ENCODE data around the gene ITIH4. TPM values are rescaled to one million over a fixed set of nuclear protein-coding genes. Genes with fewer than 3 reads are reported as not detected.

Gene ITIH4
- total RNA-seq, 4 donors from 2014 or later = 3.9 to 8.6 (median 7.5) TPM

- no peak for DNase-seq
- Histone ChIP-seq H3K4me1 (peaks cover 0 to 5% of the 10 kb centered on the region in 2 donors), H3K27me3 (no peaks in the 10 kb centered on the region), H3K36me3 (no peaks in the 10 kb centered on the region), H3K27ac (no peak overlapping the region), H3K4me3 (replicated peaks in 1 of 3) (no peak overlapping the region), H3K9me3 (no peaks in the 10 kb centered on the region)
- intact Hi-C loops (cut with DNase I) = no loop called here
- 79 to 80% methylated on average over 8 to 9 of the region's 9 CpGs for WGBS, 2 donors
- TF ChIP-seq CTCF (IDR thresholded peaks at IDR 0.05) (no peak), POLR2A (IDR thresholded peaks at IDR 0.05) (no peak)
Observed at GRCh38 chr3:52793702-52794611, 36.5 kb downstream of the ITIH4 start.

GRCh38 chr3:52792961-52793695 is 37.3 kb downstream of the ITIH4 start:
- H3K4me1 ChIP-seq = peaks cover 0 to 5% of the 10 kb centered on the region in 2 donors
- H3K27ac ChIP-seq = no peak overlapping the region
- DNase-seq = no peak
- no peaks in the 10 kb centered on the region for H3K27me3 ChIP-seq
- H3K4me3 ChIP-seq (replicated peaks in 1 of 3) = no peak overlapping the region
- TF ChIP-seq CTCF (IDR thresholded peaks at IDR 0.05) (no peak), POLR2A (IDR thresholded peaks at IDR 0.05) (no peak)
- intact Hi-C loops (cut with DNase I) = no loop called here
- WGBS, 2 donors = 77 to 86% methylated on average over 18 of the region's 18 CpGs
- no peaks in the 10 kb centered on the region for H3K9me3 ChIP-seq
- no peaks in the 10 kb centered on the region for H3K36me3 ChIP-seq

GRCh38 chr3:52792413-52792812 is 38.1 kb downstream of the ITIH4 start:
- H3K27me3 ChIP-seq = no peaks in the 10 kb centered on the region
- peaks cover 0 to 5% of the 10 kb centered on the region in 2 donors for H3K4me1 ChIP-seq
- no peak overlapping the region for H3K27ac ChIP-seq
- no peaks in the 10 kb centered on the region for H3K9me3 ChIP-seq
- H3K36me3 ChIP-seq = no peaks in the 10 kb centered on the region
- no peak for DNase-seq
- H3K4me3 ChIP-seq (replicated peaks in 1 of 3) = no peak overlapping the region
- no peak for TF ChIP-seq CTCF (IDR thresholded peaks at IDR 0.05)
- TF ChIP-seq POLR2A (IDR thresholded peaks at IDR 0.05) = no peak
- intact Hi-C loops (cut with DNase I) = no loop called here
- WGBS, 2 donors = 84 to 92% methylated on average over 2 to 7 of the region's 7 CpGs

GRCh38 chr3:52791928-52792327 is 38.5 kb downstream of the ITIH4 start:
- Histone ChIP-seq H3K27me3 (no peaks in the 10 kb centered on the region), H3K36me3 (no peaks in the 10 kb centered on the region), H3K4me3 (replicated peaks in 1 of 3) (no peak overlapping the region), H3K9me3 (no peaks in the 10 kb centered on the region), H3K27ac (no peak overlapping the region), H3K4me1 (peaks cover 0 to 5% of the 10 kb centered on the region in 2 donors)
- intact Hi-C loops (cut with DNase I) = no loop called here
- 71 to 77% methylated on average over 3 to 4 of the region's 4 CpGs for WGBS, 2 donors
- no peak for DNase-seq
- TF ChIP-seq CTCF (IDR thresholded peaks at IDR 0.05) = no peak

- no peaks in the 10 kb centered on the region for H3K9me3 ChIP-seq
- DNase-seq = no peak
- 59 to 67% methylated on average over 1 to 11 of the region's 12 CpGs for WGBS, 2 donors
- no peak overlapping the region for H3K4me3 ChIP-seq (replicated peaks in 1 of 3)
- TF ChIP-seq CTCF (IDR thresholded peaks at IDR 0.05) (no peak), POLR2A (IDR thresholded peaks at IDR 0.05) (no peak)
- no peak overlapping the region for H3K27ac ChIP-seq
- intact Hi-C loops (cut with DNase I) = no loop called here
- peaks cover 0 to 5% of the 10 kb centered on the region in 2 donors for H3K4me1 ChIP-seq
- H3K36me3 ChIP-seq = no peaks in the 10 kb centered on the region
- no peaks in the 10 kb centered on the region for H3K27me3 ChIP-seq
Observed at GRCh38 chr3:52791366-52791765, 39.1 kb downstream of the ITIH4 start.

Data from thyroid gland (tissue), 4 donors.